NT2/D1 (cell line): ENCODE results near the gene AGRN.

Experiments
- DNase-seq: peaks from one replicate; pipeline ENCODE4 v3.0.0-alpha.2; 2011; ENCODE audit warnings: low read depth, low spot score
- H3K27me3 ChIP-seq: 2 replicates; pipeline ENCODE4 v1.6.0; 2011; ENCODE audit warnings: mild to moderate bottlenecking; ENCODE audit not compliant: insufficient read length, insufficient read depth
- H3K36me3 ChIP-seq: 2 replicates; pipeline ENCODE4 v1.6.1; 2011; ENCODE audit warnings: mild to moderate bottlenecking, low read length, mixed read lengths; ENCODE audit not compliant: insufficient read depth, insufficient read length
- H3K4me1 ChIP-seq: 2 replicates; pipeline ENCODE4 v1.5.1; 2011; ENCODE audit not compliant: insufficient read depth, insufficient read length
- H3K4me3 ChIP-seq: 2 replicates; pipeline ENCODE4 v1.5.1; 2011; ENCODE audit warnings: low read depth; ENCODE audit not compliant: insufficient read length
- H3K9ac ChIP-seq: 2 replicates; pipeline ENCODE4 v1.6.0; 2011; ENCODE audit warnings: low read depth; ENCODE audit not compliant: insufficient read length
- H3K9me3 ChIP-seq: 2 replicates; pipeline ENCODE4 v1.5.1; 2011; ENCODE audit warnings: mild to moderate bottlenecking, low read length; ENCODE audit not compliant: insufficient read depth
- SUZ12 ChIP-seq: IDR thresholded peaks from 2 replicates; pipeline ENCODE4 v1.6.1; 2011; ENCODE audit not compliant: insufficient read length, insufficient read depth; ENCODE audit errors: extremely low read depth
- YY1 ChIP-seq: IDR thresholded peaks from 2 replicates; pipeline ENCODE4 v1.6.1; 2011; ENCODE audit not compliant: insufficient read length, insufficient read depth
- ZNF274 ChIP-seq: IDR thresholded peaks from 2 replicates; pipeline ENCODE4 v1.6.1; 2011; ENCODE audit warnings: mild to moderate bottlenecking, low read depth, low read length

AGRN gene

GRCh38 chr1:1066403-1067283 is 46.7 kb downstream of the AGRN start:
- TF ChIP-seq SUZ12 (no peak), YY1 (no peak), ZNF274 (no peak)
- Histone ChIP-seq H3K4me1 (peaks cover 30% of the 10 kb centered on the region), H3K9ac (no peak overlapping the region), H3K4me3 (no peak overlapping the region), H3K9me3 (no peaks in the 10 kb centered on the region), H3K27me3 (peaks cover 17% of the 10 kb centered on the region), H3K36me3 (no peaks in the 10 kb centered on the region)
- no peak for DNase-seq

- TF ChIP-seq SUZ12 = no peak
- TF ChIP-seq YY1 = no peak
- no peak for TF ChIP-seq ZNF274
- Histone ChIP-seq H3K4me1 (peaks cover 27% of the 10 kb centered on the region), H3K9ac (no peak overlapping the region), H3K4me3 (no peak overlapping the region), H3K9me3 (no peaks in the 10 kb centered on the region), H3K27me3 (peaks cover 14% of the 10 kb centered on the region), H3K36me3 (no peaks in the 10 kb centered on the region)
- DNase-seq = no peak
Measured at GRCh38 chr1:1067284-1067859, 47.5 kb downstream of the AGRN start.

GRCh38 chr1:1067860-1068516 is 48.1 kb downstream of the AGRN start:
- Histone ChIP-seq H3K4me3 (peak overlapping the region; percentile 4), H3K36me3 (no peaks in the 10 kb centered on the region), H3K27me3 (peaks cover 9% of the 10 kb centered on the region), H3K4me1 (peaks cover 24% of the 10 kb centered on the region), H3K9ac (no peak overlapping the region), H3K9me3 (no peaks in the 10 kb centered on the region)
- TF ChIP-seq YY1 (no peak), SUZ12 (no peak)
- DNase-seq = no peak

- Histone ChIP-seq H3K9ac (no peak overlapping the region), H3K4me1 (peaks cover 18% of the 10 kb centered on the region), H3K9me3 (no peaks in the 10 kb centered on the region), H3K36me3 (no peaks in the 10 kb centered on the region), H3K27me3 (peaks cover 7% of the 10 kb centered on the region), H3K4me3 (peak overlapping the region; percentile 4)
- no peak for DNase-seq
- TF ChIP-seq ZNF274 = no peak
- TF ChIP-seq SUZ12 = no peak
- TF ChIP-seq YY1 = no peak
Measured at GRCh38 chr1:1068517-1069055, 48.7 kb downstream of the AGRN start.

GRCh38 chr1:1069056-1069710 is 49.3 kb downstream of the AGRN start:
- peaks cover 7% of the 10 kb centered on the region for H3K27me3 ChIP-seq
- H3K9ac ChIP-seq = peak overlapping the region; percentile 79
- peak overlapping the region; percentile 51 for H3K4me3 ChIP-seq
- TF ChIP-seq SUZ12 (no peak), ZNF274 (no peak), YY1 (no peak)
- H3K36me3 ChIP-seq = no peaks in the 10 kb centered on the region
- H3K4me1 ChIP-seq = peaks cover 16% of the 10 kb centered on the region
- peak; percentile 57 for DNase-seq
- H3K9me3 ChIP-seq = no peaks in the 10 kb centered on the region

GRCh38 chr1:1069711-1070676 is 50.1 kb downstream of the AGRN start:
- Histone ChIP-seq H3K36me3 (no peaks in the 10 kb centered on the region), H3K9ac (peak overlapping the region; percentile 79), H3K27me3 (peaks cover 14% of the 10 kb centered on the region), H3K4me1 (peaks cover 18% of the 10 kb centered on the region), H3K4me3 (peak overlapping the region; percentile 51), H3K9me3 (no peaks in the 10 kb centered on the region)
- no peak for DNase-seq
- no peak for TF ChIP-seq SUZ12
- TF ChIP-seq ZNF274 = no peak
- TF ChIP-seq YY1 = no peak
